Pancreas (tissue), 10 donors: ENCODE results near the gene BTBD1. TPM values are rescaled to one million over a fixed set of nuclear protein-coding genes. Genes with fewer than 3 reads are reported as not detected.

Experiments used
- ATAC-seq, 4 donors: fragments of 200-7000 bp; cut with Tn5 transposase; one replicate each; pipeline versions ENCODE4 v1.8.0 to v1.9.1; 2020; ENCODE audit warnings: mild to moderate bottlenecking in 4 of 4, moderate library complexity in 4 of 4
- DNase-seq, 6 donors: peaks; one replicate each; pipeline ENCODE4 v3.0.0-alpha.2; 2020
- FAIRE-seq: peaks from 2 replicates; lab custom pipeline; 2012; peaks lifted over from hg19 to GRCh38; lab: Jason Lieb, UNC
- H3K27ac ChIP-seq, 4 donors: fragments of 200-600 bp; sonication (generic); 1 replicate in 3 of 4; 2 replicates in 1 of 4; pipeline versions ENCODE4 v1.5.0 to v1.8.0; 2020
- H3K27me3 ChIP-seq, 4 donors: fragments of 200-600 bp; one replicate each; pipeline ENCODE4 v1.8.0; 2021
- H3K36me3 ChIP-seq, 3 donors: fragments of 200-600 bp; sonication (generic) in 1 of 3; one replicate each; pipeline versions ENCODE4 v1.5.0 to v1.8.0; 2020 to 2021
- H3K4me1 ChIP-seq, 3 donors: fragments of 200-600 bp; one replicate each; pipeline ENCODE4 v1.8.0; 2021
- H3K4me3 ChIP-seq, 4 donors: fragments of 200-600 bp; sonication (generic) in 2 of 4; one replicate each; pipeline versions ENCODE4 v1.5.0 to v1.8.0; 2020 to 2021
- H3K9me3 ChIP-seq, 4 donors: fragments of 200-600 bp; one replicate each; pipeline ENCODE4 v1.8.0; 2021
- WGBS, 2 donors: extraction: QIAGEN DNeasy Blood & Tissue Kit; methylation state at CpG; one replicate each; pipeline ENCODE4 v1.1.7; 2013; 5-methylcytosine and 5-hydroxymethylcytosine counted together
- intact Hi-C, 3 donors: fragments of 100-400 bp; cut with DNase I; formaldehyde crosslinking; loops; one replicate each; pipeline versions ENCODE4 v1.11.1 to v1.14.2; 2022
- polyA plus RNA-seq, 2 donors: library from polyadenylated mRNA; stranded (reverse); fragments of 200-250 nt; gene quantifications; one replicate each; pipeline ENCODE4 v1.2.3, GENCODE V29; 2013
- total RNA-seq, 6 donors: library from RNA; stranded (reverse); fragmentation: NEBNext Ultra II Directional in 4 of 6; extraction: Animal tissue kit (Norgen Biotek cat#: 25700) in 4 of 6; gene quantifications; one replicate each; pipeline versions ENCODE4 v1.2.1 to v1.2.4, GENCODE V29; 2021 to 2023
- TF ChIP-seq, protein P1 (sequence below), 4 donors: fragments of 200-600 bp; sonication (generic) in 3 of 4; IDR thresholded peaks; one replicate each; pipeline versions ENCODE4 v1.5.0 to v1.8.0; 2021; ENCODE audit warnings: antibody characterized with exemption in 4 of 4
- donor health status: healthy with polysubstance abuse.
- donor health status: DM: no; HTN: no; CAD: no; lungs with moderate emphysema.
- donor health status: DM: no; HTN: no; CAD: no.
- donor health status: control.
- donor health status: control.
- donor health status: Bipolar disorder and iron deficiency.
- donor health status: DM: yes; HTN: yes; CAD: no.
- donor health status: DM: no; HTN: no; CAD: no.
- donor health status: DM: no; HTN: no; CAD: no.
- donor health status: DM: yes; HTN: yes; CAD: no.

Gene BTBD1
- total and polyA plus RNA-seq, 8 donors: 5.1 to 24.4 (median 15.3) TPM

DNA sequence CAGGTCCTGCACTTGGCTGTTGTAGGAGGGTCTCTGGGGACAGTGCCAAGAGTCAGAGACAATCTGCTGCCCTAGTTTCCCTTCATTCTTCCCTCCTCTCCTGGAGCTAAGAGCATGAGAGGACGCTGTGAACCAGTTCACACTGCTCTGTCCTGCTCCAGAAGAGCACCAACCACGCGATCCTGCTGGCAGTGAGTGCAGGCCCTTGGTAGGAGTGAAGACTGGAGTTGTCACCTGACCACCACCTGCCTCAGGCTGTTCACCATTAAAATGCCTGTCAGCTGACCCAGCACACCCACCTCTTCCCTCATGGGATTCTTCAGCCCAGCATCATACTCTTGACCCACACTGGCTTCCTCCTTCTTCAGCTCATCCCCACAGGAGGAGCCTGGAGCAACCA, 43.3 kb upstream of the BTBD1 start:
- H3K27me3 ChIP-seq: peaks cover 0 to 7% (median 0%) of the 10 kb centered on the region in 4 donors
- DNase-seq (no peak), ATAC-seq (no peak), FAIRE-seq (no peak)
- TF ChIP-seq, protein P1, sequence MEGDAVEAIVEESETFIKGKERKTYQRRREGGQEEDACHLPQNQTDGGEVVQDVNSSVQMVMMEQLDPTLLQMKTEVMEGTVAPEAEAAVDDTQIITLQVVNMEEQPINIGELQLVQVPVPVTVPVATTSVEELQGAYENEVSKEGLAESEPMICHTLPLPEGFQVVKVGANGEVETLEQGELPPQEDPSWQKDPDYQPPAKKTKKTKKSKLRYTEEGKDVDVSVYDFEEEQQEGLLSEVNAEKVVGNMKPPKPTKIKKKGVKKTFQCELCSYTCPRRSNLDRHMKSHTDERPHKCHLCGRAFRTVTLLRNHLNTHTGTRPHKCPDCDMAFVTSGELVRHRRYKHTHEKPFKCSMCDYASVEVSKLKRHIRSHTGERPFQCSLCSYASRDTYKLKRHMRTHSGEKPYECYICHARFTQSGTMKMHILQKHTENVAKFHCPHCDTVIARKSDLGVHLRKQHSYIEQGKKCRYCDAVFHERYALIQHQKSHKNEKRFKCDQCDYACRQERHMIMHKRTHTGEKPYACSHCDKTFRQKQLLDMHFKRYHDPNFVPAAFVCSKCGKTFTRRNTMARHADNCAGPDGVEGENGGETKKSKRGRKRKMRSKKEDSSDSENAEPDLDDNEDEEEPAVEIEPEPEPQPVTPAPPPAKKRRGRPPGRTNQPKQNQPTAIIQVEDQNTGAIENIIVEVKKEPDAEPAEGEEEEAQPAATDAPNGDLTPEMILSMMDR (IDR thresholded peaks at IDR 0.05): no peak
- peaks cover 0 to 4% (median 3%) of the 10 kb centered on the region in 3 donors for H3K4me1 ChIP-seq
- 66 to 67% methylated on average over 3 of the region's 3 CpGs for WGBS, 2 donors
- H3K4me3 ChIP-seq: no peak overlapping the region
- no peak overlapping the region for H3K27ac ChIP-seq
- H3K9me3 ChIP-seq: no peaks in the 10 kb centered on the region
- no peaks in the 10 kb centered on the region for H3K36me3 ChIP-seq
- intact Hi-C loops: no loop called here

DNA sequence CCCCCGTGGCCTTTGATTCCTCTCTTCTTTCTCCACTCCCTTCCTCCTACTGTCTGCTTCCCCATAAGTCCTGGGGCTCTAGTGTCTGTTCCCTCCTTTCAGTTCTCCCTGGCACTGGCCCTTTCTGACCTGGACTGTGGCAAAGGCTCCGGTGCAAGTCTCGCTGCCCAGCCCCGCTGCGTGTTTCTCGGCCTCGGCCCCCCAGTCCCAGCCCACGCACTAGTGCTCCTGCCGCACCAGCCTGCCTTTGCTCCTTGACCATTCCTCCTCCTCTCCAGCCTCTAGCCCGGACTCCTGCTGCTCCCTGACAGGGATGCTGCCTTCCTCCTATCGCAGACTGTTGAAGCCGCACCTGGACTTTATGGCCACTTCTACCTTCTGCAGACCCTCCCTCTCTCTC, 42.5 kb upstream of the BTBD1 start:
- H3K27me3 ChIP-seq: peaks cover 0 to 7% (median 0%) of the 10 kb centered on the region in 4 donors
- FAIRE-seq: no peak
- peak in 2 of 4 donors; percentile 19 to 30 for ATAC-seq
- peaks cover 0 to 4% (median 3%) of the 10 kb centered on the region in 3 donors for H3K4me1 ChIP-seq
- WGBS, 2 donors: 73 to 82% methylated on average over 12 of the region's 12 CpGs
- DNase-seq: no peak
- no peak overlapping the region for H3K4me3 ChIP-seq
- H3K36me3 ChIP-seq: no peaks in the 10 kb centered on the region
- no peak overlapping the region for H3K27ac ChIP-seq
- intact Hi-C loops: no loop called here
- TF ChIP-seq, protein P1 (IDR thresholded peaks at IDR 0.05): no peak
- H3K9me3 ChIP-seq: no peaks in the 10 kb centered on the region

DNA sequence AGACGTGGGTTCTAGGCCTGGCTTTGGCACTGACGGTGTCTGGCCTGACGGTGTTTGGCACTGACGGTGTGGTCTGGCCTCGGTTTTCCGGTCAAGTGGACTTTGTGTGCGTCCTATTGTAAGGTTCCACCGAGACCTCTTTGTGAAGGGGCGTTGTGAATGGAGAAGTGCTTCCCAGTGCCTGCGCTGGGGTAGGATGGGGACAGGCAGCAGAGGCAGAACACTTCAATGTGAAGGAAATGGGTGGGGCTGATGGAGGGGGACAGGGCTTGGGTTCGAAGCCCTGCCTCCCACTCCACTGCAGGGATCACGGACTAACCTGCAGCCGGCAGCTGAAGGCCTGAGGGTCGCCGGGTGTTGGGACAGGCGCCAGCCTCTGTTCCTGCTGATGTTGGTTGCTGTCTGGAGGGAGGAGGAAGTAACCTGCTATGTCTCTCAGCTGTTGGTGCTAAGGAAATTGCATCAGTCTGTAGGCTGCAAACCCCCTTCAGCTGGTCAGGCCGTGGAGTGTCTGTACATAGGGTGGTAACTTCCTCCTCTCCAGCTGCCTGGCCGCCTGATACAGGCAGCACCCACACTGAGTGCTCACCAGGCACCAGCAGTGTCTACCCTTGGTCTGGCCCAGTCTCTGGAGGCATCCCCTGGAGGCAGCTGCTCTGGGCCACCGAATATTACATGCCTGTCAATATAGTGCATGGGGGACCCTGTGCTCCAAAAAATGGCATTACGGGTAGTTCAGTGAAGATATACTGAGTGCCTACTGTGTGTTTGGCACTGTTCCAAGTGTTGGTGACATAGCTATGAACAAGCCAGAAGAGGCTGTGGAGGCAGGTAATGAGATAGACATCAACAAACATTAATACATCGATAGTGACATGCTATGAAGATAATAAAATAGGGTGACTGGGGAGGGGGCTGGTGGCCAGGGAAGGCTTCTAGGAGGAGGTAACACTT, 41.5 kb upstream of the BTBD1 start:
- H3K9me3 ChIP-seq: no peaks in the 10 kb centered on the region
- H3K36me3 ChIP-seq: no peaks in the 10 kb centered on the region
- peak overlapping the region in 1 of 4 donors; percentile 55 for H3K4me3 ChIP-seq
- peak in 1 of 6 donors; percentile 57 for DNase-seq
- ATAC-seq: peak in 3 of 4 donors; percentile 55 to 87 (median 83)
- peak overlapping the region in 1 of 4 donors; percentile 39 for H3K27ac ChIP-seq
- intact Hi-C loops: no loop called here
- FAIRE-seq: no peak
- H3K4me1 ChIP-seq: peaks cover 0 to 4% (median 3%) of the 10 kb centered on the region in 3 donors
- TF ChIP-seq, protein P1 (IDR thresholded peaks at IDR 0.05): no peak
- H3K27me3 ChIP-seq: peaks cover 0 to 7% (median 0%) of the 10 kb centered on the region in 4 donors
- 46 to 55% methylated on average over 21 of the region's 21 CpGs for WGBS, 2 donors

DNA sequence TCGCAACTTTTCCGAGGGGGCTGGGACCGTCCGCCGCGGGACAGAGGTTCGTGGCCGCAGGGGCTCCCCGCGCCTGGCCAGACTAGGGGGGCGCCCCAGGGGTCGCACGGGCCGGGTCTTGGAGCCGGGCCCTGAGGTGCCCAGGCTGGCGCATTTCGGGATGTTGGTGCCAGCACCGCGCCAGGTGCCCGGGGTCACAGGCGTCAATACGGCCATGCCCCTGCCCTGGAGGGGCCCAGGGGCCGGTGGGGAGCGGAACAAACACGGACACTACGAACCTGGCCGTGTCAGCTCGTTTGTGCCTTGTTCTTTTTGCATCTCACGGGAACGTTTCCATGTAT, 40.8 kb upstream of the BTBD1 start:
- peaks cover 0 to 7% (median 0%) of the 10 kb centered on the region in 4 donors for H3K27me3 ChIP-seq
- TF ChIP-seq, protein P1 (IDR thresholded peaks at IDR 0.05): no peak
- H3K27ac ChIP-seq: peak overlapping the region in 2 of 4 donors; percentile 39 to 52
- peak overlapping the region; percentile 9 to 55 (median 34) for H3K4me3 ChIP-seq
- DNase-seq: peak in 1 of 6 donors; percentile 41
- H3K4me1 ChIP-seq: peaks cover 0 to 4% (median 3%) of the 10 kb centered on the region in 3 donors
- H3K9me3 ChIP-seq: no peaks in the 10 kb centered on the region
- peak in 1 of 4 donors; percentile 9 for ATAC-seq
- H3K36me3 ChIP-seq: no peaks in the 10 kb centered on the region
- intact Hi-C loops: no loop called here
- 8 to 13% methylated on average over 19 to 30 of the region's 30 CpGs for WGBS, 2 donors
- no peak for FAIRE-seq
